Memory B cell (primary cell): ENCODE data around the gene POLR1A.

Experiments
- ATAC-seq: fragments of 150-1000 bp; cut with Tn5 transposase; 2 replicates; pipeline ENCODE4 v1.10.0; 2021; ENCODE audit warnings: low read depth, mild to moderate bottlenecking, moderate library complexity
- DNase-seq, 2 donors: peaks; one replicate each; pipeline ENCODE4 v3.0.0; 2022; ENCODE audit warnings: low spot score in 2 of 2
- H3K27ac Mint-ChIP-seq: one replicate; pipeline ENCODE4 v1.8.0; 2022; ENCODE audit warnings: mild to moderate bottlenecking, moderate library complexity, mixed read lengths
- H3K27me3 Mint-ChIP-seq: one replicate; pipeline ENCODE4 v1.8.0; 2022; ENCODE audit warnings: mixed read lengths
- H3K36me3 Mint-ChIP-seq: one replicate; pipeline ENCODE4 v1.8.0; 2022; ENCODE audit warnings: mild to moderate bottlenecking, mixed read lengths
- H3K4me1 Mint-ChIP-seq: one replicate; pipeline ENCODE4 v1.8.0; 2022; ENCODE audit warnings: mixed read lengths
- H3K4me3 Mint-ChIP-seq: one replicate; pipeline ENCODE4 v1.8.0; 2022; ENCODE audit warnings: mild to moderate bottlenecking, moderate library complexity, mixed read lengths
- H3K9me3 Mint-ChIP-seq: one replicate; pipeline ENCODE4 v1.8.0; 2022; ENCODE audit warnings: mixed read lengths

Gene POLR1A

DNA sequence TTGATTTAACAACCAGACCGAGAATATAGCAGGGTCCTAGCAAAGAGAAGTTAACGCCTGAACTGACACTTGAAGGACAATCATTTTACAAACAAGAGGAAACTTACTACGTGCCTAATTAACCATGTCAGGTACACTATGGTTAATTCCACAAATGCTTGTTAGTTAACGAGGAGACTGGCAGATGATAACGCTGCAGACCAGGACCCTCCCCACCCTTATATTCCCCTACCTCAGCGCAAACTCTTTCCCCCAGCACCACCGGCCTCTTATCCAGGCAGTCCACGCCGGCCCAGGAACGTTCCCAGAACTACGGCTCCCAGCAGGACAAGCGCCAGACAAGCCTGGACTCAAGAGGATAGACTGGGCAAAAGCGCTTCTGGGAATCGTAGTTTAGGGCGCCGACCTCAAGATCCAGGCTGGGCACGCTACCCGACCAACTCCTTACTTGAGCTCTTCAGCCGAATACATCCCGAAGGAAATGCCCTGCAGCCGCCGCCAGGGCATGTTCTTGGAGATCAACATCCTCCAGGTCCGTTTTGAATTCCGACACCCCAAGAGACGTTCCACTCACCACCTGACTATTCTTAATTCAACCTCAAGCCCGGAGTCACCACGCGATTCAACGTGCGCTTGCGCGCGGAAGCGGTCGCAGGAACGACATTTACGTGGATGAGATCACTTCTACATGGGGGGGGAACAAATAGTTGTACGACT lies at the start of gene POLR1A:
TSS of gene POLR1A (minus strand) at position 635 of the 717 bp plus-strand sequence. CDS start at position 525, 110 bp downstream.
- Mint-ChIP-seq H3K36me3 (peaks cover 19% of the 10 kb centered on the region), H3K27ac (peak within 1 kb of the TSS; percentile 99), H3K4me3 (peak within 1 kb of the TSS; percentile 96), H3K4me1 (peaks cover 37% of the 10 kb centered on the region), H3K27me3 (no peaks in the 10 kb centered on the region), H3K9me3 (no peaks in the 10 kb centered on the region)
- ATAC-seq (peak; percentile 73), DNase-seq (peak; percentile 70 to 75)

DNA sequence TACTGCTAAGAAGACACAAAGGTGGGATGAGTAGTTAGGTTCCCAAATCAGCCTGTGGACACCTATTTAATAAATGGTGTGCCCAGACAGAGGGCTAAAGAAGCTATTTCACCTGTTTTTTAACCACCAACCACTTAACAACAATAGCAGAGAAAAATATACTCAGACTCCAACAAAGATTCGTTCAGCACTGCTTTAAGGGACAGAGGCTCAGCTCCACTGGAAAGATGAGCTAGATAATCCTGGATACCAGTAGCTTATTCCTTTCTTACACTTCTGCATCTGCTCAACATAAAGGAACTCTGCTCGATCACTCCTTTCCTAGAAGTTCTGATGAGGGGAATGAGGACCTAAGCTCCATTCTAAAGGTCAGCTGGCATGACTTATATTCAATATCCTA lies 44.8 kb upstream of the POLR1A start:
- DNase-seq: no peak
- no peaks in the 10 kb centered on the region for H3K4me1 Mint-ChIP-seq
- no peaks in the 10 kb centered on the region for H3K9me3 Mint-ChIP-seq
- H3K27ac Mint-ChIP-seq: peak overlapping the region; percentile 51
- no peak overlapping the region for H3K4me3 Mint-ChIP-seq
- H3K36me3 Mint-ChIP-seq: peaks cover 35% of the 10 kb centered on the region
- no peaks in the 10 kb centered on the region for H3K27me3 Mint-ChIP-seq
- no peak for ATAC-seq

DNA sequence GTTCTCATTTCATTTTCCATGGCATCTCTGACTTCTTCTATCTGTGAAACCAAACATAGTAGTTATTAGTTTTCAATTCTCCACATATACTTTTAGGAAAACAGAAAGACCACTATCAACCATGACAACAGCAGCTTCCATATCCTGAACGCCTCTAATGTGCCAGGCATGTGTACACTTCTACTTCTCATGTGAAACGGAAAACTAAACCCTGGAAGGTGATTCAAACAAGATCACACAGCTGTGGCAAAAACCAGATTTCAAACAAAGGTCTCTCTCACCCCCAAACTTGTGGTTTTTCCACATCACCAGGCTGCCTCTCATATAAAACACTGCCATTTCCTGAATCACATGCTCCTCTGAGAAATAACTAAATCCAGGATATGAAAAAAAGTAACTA lies 42.1 kb upstream of the POLR1A start:
- H3K27ac Mint-ChIP-seq: peak overlapping the region; percentile 72
- H3K4me1 Mint-ChIP-seq: no peaks in the 10 kb centered on the region
- no peaks in the 10 kb centered on the region for H3K9me3 Mint-ChIP-seq
- no peak for ATAC-seq
- H3K36me3 Mint-ChIP-seq: peaks cover 35% of the 10 kb centered on the region
- H3K27me3 Mint-ChIP-seq: no peaks in the 10 kb centered on the region
- no peak for DNase-seq
- no peak overlapping the region for H3K4me3 Mint-ChIP-seq

- no peak overlapping the region for H3K4me3 Mint-ChIP-seq
- H3K4me1 Mint-ChIP-seq: no peaks in the 10 kb centered on the region
- no peak for ATAC-seq
- peak overlapping the region; percentile 35 for H3K27ac Mint-ChIP-seq
- no peak for DNase-seq
- H3K27me3 Mint-ChIP-seq: no peaks in the 10 kb centered on the region
- peaks cover 26% of the 10 kb centered on the region for H3K36me3 Mint-ChIP-seq
- H3K9me3 Mint-ChIP-seq: no peaks in the 10 kb centered on the region
Measured at GRCh38 chr2:86143926-86144685, 38.4 kb upstream of the POLR1A start.

DNA sequence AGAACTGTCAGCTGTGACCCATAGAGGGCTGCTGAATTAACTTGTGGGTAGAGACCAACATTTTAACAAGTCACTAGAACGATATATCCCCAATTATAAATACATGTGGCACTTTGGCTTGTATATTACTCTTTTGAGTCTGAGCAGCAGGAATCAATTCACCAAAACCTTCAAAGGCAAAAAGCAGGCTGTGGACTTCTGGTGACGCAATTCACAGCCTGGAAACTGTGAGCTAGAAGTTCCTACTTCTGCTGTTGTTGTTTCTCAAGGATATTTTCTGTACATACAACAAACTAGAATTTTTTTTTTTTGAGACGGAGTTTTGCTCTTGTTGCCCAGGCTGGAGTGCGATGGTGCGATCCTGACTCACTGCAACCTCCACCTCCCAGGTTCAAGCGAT lies 37.6 kb upstream of the POLR1A start:
- Mint-ChIP-seq H3K4me3 (no peak overlapping the region), H3K9me3 (no peaks in the 10 kb centered on the region), H3K36me3 (peaks cover 26% of the 10 kb centered on the region), H3K4me1 (no peaks in the 10 kb centered on the region), H3K27ac (no peak overlapping the region), H3K27me3 (no peaks in the 10 kb centered on the region)
- no peak for DNase-seq
- no peak for ATAC-seq

- no peak for ATAC-seq
- peaks cover 27% of the 10 kb centered on the region for H3K36me3 Mint-ChIP-seq
- no peak overlapping the region for H3K27ac Mint-ChIP-seq
- no peaks in the 10 kb centered on the region for H3K4me1 Mint-ChIP-seq
- no peak for DNase-seq
- H3K4me3 Mint-ChIP-seq: no peak overlapping the region
- H3K27me3 Mint-ChIP-seq: no peaks in the 10 kb centered on the region
- no peaks in the 10 kb centered on the region for H3K9me3 Mint-ChIP-seq
Measured at GRCh38 chr2:86142436-86143257, 37.0 kb upstream of the POLR1A start.

DNA sequence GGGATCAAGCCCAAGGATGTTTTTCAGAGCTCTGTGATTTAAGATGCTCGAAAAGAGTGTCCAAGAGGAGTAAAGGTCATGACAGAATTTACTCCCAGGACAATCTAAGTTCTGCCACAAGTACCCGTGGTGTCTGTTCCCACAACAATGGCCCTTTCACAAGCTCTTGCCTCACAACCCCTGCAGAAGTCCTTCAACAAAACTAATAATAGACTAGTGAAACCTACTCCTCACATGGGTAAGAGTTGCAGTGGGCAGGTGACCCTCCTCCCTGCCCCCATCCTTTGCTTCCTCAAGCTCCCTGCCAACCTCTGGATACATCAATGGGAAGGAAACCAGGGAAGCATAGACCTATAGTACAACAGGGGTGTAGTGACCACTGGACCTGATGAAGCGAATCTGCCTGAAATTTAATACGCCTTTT lies 35.3 kb upstream of the POLR1A start:
- Mint-ChIP-seq H3K27ac (peak overlapping the region; percentile 38), H3K4me1 (no peaks in the 10 kb centered on the region), H3K4me3 (no peak overlapping the region), H3K9me3 (no peaks in the 10 kb centered on the region), H3K36me3 (peaks cover 28% of the 10 kb centered on the region), H3K27me3 (no peaks in the 10 kb centered on the region)
- DNase-seq: no peak
- ATAC-seq: no peak

- no peak overlapping the region for H3K27ac Mint-ChIP-seq
- ATAC-seq (no peak), DNase-seq (no peak)
- H3K4me1 Mint-ChIP-seq: no peaks in the 10 kb centered on the region
- H3K36me3 Mint-ChIP-seq: peaks cover 26% of the 10 kb centered on the region
- H3K9me3 Mint-ChIP-seq: no peaks in the 10 kb centered on the region
- no peak overlapping the region for H3K4me3 Mint-ChIP-seq
- no peaks in the 10 kb centered on the region for H3K27me3 Mint-ChIP-seq
Measured at GRCh38 chr2:86139981-86140380, 34.3 kb upstream of the POLR1A start.

GRCh38 chr2:86138736-86139625 lies 33.3 kb upstream of the POLR1A start:
- no peak overlapping the region for H3K4me3 Mint-ChIP-seq
- H3K9me3 Mint-ChIP-seq: no peaks in the 10 kb centered on the region
- no peaks in the 10 kb centered on the region for H3K27me3 Mint-ChIP-seq
- no peaks in the 10 kb centered on the region for H3K4me1 Mint-ChIP-seq
- H3K27ac Mint-ChIP-seq: peak overlapping the region; percentile 80
- no peak for ATAC-seq
- no peak for DNase-seq
- peaks cover 24% of the 10 kb centered on the region for H3K36me3 Mint-ChIP-seq

GRCh38 chr2:86136141-86136540 lies 30.5 kb upstream of the POLR1A start:
- Mint-ChIP-seq H3K27ac (peak overlapping the region; percentile 47), H3K4me3 (no peak overlapping the region), H3K4me1 (no peaks in the 10 kb centered on the region), H3K9me3 (no peaks in the 10 kb centered on the region), H3K27me3 (no peaks in the 10 kb centered on the region), H3K36me3 (peaks cover 36% of the 10 kb centered on the region)
- no peak for ATAC-seq
- no peak for DNase-seq

- Mint-ChIP-seq H3K27ac (peak overlapping the region; percentile 47), H3K4me3 (no peak overlapping the region)
- no peak for DNase-seq
Measured at GRCh38 chr2:86135653-86136052, 30.0 kb upstream of the POLR1A start.

GRCh38 chr2:86134709-86135108 lies 29.0 kb upstream of the POLR1A start:
- peaks cover 3% of the 10 kb centered on the region for H3K4me1 Mint-ChIP-seq

More at GRCh38 chr2:86135653-86136052, 30.0 kb upstream of the POLR1A start:
- H3K36me3 Mint-ChIP-seq: peaks cover 38% of the 10 kb centered on the region
- no peaks in the 10 kb centered on the region for H3K9me3 Mint-ChIP-seq
- ATAC-seq: no peak
- H3K4me1 Mint-ChIP-seq: no peaks in the 10 kb centered on the region
- no peaks in the 10 kb centered on the region for H3K27me3 Mint-ChIP-seq

GRCh38 chr2:86124683-86125082 lies 19.0 kb upstream of the POLR1A start:
- Mint-ChIP-seq H3K27me3 (no peaks in the 10 kb centered on the region), H3K4me1 (peaks cover 7% of the 10 kb centered on the region), H3K27ac (no peak overlapping the region), H3K36me3 (peaks cover 32% of the 10 kb centered on the region), H3K4me3 (no peak overlapping the region), H3K9me3 (no peaks in the 10 kb centered on the region)
- ATAC-seq: no peak
- DNase-seq: no peak

More at GRCh38 chr2:86134709-86135108, 29.0 kb upstream of the POLR1A start:
- DNase-seq: no peak
- peaks cover 41% of the 10 kb centered on the region for H3K36me3 Mint-ChIP-seq
- H3K4me3 Mint-ChIP-seq: no peak overlapping the region
- no peaks in the 10 kb centered on the region for H3K9me3 Mint-ChIP-seq
- no peaks in the 10 kb centered on the region for H3K27me3 Mint-ChIP-seq
- no peak for ATAC-seq
- no peak overlapping the region for H3K27ac Mint-ChIP-seq
